Nephron progenitor cell (in vitro differentiated cells): Measurements from ENCODE around the gene SMPD3.
A peak's percentile ranks its signal among the peaks of the same experiment; 100 is the strongest.

Experiments
- DNase-seq: peaks from one replicate; pipeline ENCODE4 v3.0.0; 2021
- H3K27ac Mint-ChIP-seq: 2 replicates; pipeline ENCODE4 v1.8.0; 2021; ENCODE audit warnings: mild to moderate bottlenecking, moderate library complexity, mixed read lengths
- H3K27me3 Mint-ChIP-seq: 2 replicates; pipeline ENCODE4 v1.8.0; 2021; ENCODE audit warnings: mild to moderate bottlenecking, low read depth, mixed read lengths; ENCODE audit not compliant: poor library complexity
- H3K36me3 Mint-ChIP-seq: 2 replicates; pipeline ENCODE4 v1.8.0; 2021; ENCODE audit warnings: low read depth, mixed read lengths
- H3K4me1 Mint-ChIP-seq: 2 replicates; pipeline ENCODE4 v1.8.0; 2021; ENCODE audit warnings: mixed read lengths
- H3K4me3 Mint-ChIP-seq: 2 replicates; pipeline ENCODE4 v1.8.0; 2021; ENCODE audit warnings: mild to moderate bottlenecking, moderate library complexity, mixed read lengths
- H3K9me3 Mint-ChIP-seq: 2 replicates; pipeline ENCODE4 v1.8.0; 2021; ENCODE audit warnings: mild to moderate bottlenecking, moderate library complexity, mixed read lengths
- TF ChIP-seq, protein P1 (sequence below): fragments of 200-600 bp; sonication (generic); IDR thresholded peaks from 2 replicates; pipeline ENCODE4 v1.5.0; 2021; ENCODE audit warnings: antibody characterized with exemption

The SMPD3 gene

DNA sequence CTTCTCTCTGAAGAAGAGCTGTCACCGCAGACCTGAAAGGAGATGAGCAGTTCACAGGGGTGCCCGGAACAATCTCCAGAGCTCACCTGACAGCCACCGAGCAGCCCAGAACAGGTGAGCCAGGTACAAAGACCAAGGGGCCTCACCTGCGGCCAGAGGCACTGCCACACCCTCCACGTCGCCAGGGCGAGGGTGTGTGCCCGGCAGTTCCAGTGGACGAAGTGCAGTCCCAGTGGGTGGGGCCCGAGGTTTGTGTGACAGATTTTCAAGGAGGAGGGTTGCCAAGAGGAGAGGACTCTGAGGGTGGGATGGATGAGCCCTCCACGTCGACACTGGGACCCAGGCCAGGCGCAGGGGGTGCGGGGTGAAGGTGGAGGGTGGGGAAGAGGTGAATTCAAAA, 61.7 kb downstream of the SMPD3 start:
- TF ChIP-seq, protein P1, sequence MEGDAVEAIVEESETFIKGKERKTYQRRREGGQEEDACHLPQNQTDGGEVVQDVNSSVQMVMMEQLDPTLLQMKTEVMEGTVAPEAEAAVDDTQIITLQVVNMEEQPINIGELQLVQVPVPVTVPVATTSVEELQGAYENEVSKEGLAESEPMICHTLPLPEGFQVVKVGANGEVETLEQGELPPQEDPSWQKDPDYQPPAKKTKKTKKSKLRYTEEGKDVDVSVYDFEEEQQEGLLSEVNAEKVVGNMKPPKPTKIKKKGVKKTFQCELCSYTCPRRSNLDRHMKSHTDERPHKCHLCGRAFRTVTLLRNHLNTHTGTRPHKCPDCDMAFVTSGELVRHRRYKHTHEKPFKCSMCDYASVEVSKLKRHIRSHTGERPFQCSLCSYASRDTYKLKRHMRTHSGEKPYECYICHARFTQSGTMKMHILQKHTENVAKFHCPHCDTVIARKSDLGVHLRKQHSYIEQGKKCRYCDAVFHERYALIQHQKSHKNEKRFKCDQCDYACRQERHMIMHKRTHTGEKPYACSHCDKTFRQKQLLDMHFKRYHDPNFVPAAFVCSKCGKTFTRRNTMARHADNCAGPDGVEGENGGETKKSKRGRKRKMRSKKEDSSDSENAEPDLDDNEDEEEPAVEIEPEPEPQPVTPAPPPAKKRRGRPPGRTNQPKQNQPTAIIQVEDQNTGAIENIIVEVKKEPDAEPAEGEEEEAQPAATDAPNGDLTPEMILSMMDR: no peak
- H3K36me3 Mint-ChIP-seq: no peaks in the 10 kb centered on the region
- no peak overlapping the region for H3K27ac Mint-ChIP-seq
- no peak overlapping the region for H3K4me3 Mint-ChIP-seq
- DNase-seq: no peak
- no peaks in the 10 kb centered on the region for H3K27me3 Mint-ChIP-seq
- peaks cover 60% of the 10 kb centered on the region for H3K4me1 Mint-ChIP-seq
- no peaks in the 10 kb centered on the region for H3K9me3 Mint-ChIP-seq

DNA sequence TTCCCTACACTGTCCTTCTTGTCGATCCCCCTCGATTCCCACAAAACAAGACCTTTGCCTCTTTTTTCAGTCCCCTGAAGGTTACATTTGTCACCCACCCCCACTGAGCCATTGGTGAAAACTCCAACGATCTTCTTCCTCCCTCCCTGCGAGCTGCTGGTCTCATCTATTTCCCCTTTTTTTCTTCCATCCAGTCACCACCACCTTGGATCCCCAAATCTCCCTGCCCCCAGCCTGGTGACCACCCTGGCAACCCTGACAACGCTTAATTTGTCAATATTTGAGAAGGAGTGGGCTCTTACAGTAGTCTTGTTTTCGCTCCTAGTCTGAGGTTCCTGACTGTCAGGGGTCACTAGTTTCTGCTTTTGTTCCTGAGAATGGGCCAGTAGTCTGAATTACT, 62.9 kb downstream of the SMPD3 start:
- Mint-ChIP-seq H3K36me3 (no peaks in the 10 kb centered on the region), H3K27me3 (no peaks in the 10 kb centered on the region), H3K4me1 (peaks cover 60% of the 10 kb centered on the region), H3K27ac (no peak overlapping the region), H3K4me3 (peak overlapping the region; percentile 4), H3K9me3 (no peaks in the 10 kb centered on the region)
- DNase-seq: no peak
- TF ChIP-seq, protein P1: no peak

DNA sequence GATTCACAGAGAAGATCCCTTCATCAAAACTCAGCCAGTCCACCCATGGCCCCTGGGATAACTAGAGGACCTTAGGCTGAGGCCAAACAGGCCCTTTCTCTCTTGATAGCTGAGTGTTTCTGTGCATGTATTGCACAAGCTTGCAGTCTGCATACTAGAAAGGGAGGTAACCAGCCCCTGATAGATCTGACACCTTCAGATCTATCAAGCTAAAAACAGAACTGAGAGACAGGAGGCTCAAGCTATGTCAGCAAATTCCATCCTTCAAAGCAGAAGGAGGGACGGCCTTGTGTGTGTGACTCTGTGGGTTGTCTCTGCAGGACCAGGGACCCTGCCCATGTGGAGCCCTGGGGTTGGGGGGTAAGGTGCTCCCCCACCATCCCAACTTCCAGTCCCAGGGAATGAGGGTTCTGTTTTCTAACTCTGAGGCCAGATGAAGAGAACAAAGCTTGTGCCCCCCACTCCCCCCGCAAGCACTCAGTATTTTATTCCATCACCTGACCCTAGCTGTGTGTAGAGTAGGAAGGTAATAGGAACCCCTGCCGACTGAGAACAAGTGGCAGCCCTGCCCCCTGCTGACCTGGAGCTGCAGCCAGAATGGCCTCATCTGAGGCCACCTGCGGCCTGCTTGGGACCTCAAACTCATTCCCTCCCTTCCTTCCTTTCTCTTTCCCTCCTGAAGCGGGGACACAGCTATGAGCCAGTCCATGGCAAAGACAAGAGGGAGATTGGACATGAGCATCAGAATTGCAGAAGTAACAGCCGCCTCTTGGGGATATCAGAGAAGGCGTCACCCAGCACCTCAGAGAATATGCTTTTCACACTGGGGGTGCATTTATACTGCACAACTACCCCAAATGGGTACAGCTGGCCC, 63.8 kb downstream of the SMPD3 start:
- Mint-ChIP-seq H3K36me3 (no peaks in the 10 kb centered on the region), H3K27ac (peak overlapping the region; percentile 38), H3K4me3 (no peak overlapping the region), H3K27me3 (no peaks in the 10 kb centered on the region), H3K9me3 (no peaks in the 10 kb centered on the region), H3K4me1 (peaks cover 56% of the 10 kb centered on the region)
- TF ChIP-seq, protein P1: no peak
- DNase-seq: no peak

DNA sequence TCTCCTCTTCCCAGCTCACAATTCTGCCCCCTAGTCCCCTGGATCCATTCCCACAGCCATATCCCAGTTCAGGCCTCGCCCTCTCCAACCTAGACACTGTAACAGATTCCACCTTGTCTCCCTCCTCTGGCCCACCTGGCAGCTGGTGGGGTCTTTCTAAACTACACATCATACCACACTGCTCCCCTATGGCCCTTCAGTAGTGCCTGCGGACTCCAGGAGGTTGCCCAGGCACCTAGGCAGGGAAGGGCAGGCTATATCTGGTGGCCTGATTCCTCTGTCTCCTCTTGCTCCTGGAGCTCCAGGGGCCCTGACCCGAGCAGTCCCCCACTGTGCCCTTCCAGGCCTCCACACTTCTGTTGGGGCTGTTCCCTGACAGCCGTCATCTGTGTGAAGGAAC, 64.5 kb downstream of the SMPD3 start:
- H3K27ac Mint-ChIP-seq: no peak overlapping the region
- TF ChIP-seq, protein P1: no peak

DNA sequence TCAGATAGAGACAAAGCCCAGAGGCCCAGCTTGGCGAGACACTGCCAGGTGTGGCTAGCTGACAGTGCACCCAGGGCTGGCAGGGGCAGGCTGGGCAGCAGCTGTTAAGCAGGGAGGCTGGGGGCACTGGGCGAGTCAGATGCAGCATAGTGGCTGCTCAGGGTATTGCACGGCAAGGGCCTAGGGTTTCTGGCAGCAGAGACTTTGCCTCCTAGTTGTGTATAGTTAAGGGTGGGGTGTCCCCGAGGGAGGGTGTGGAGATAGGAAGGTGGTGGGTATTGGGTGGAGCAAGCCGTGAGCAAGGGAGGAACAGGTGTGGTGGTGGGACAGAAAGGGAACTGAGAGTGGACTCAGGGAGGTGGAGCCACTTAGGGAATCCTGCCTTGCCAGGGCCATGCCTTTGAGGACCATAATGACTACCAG, 66.0 kb downstream of the SMPD3 start:
- Mint-ChIP-seq H3K36me3 (no peaks in the 10 kb centered on the region), H3K27me3 (no peaks in the 10 kb centered on the region), H3K4me1 (peaks cover 47% of the 10 kb centered on the region), H3K27ac (peak overlapping the region; percentile 74), H3K4me3 (no peak overlapping the region), H3K9me3 (no peaks in the 10 kb centered on the region)
- no peak for DNase-seq
- TF ChIP-seq, protein P1: peak; percentile 23

More for the DNA sequence above, 64.5 kb downstream of the SMPD3 start:
- Mint-ChIP-seq H3K4me3 (no peak overlapping the region), H3K9me3 (no peaks in the 10 kb centered on the region), H3K4me1 (peaks cover 62% of the 10 kb centered on the region), H3K36me3 (no peaks in the 10 kb centered on the region), H3K27me3 (no peaks in the 10 kb centered on the region)
- DNase-seq: no peak

DNA sequence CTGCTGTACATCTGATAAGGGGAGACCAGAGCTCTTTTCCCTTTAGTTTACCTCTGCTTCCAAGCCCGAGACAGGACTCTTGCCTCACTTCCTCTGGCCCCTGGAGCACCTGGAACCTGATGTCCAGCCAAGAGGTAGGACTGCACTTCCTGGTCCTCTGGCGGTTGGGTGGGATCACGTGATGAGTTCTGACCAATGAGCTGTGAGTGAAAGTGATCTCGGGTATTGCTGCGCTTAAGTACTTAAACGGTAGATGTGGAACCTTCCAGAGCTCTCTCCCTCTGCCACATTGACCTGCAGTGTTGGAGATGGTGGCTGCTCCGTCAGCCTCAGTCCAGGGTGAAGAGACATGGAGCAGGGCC, 67.0 kb downstream of the SMPD3 start:
- Mint-ChIP-seq H3K4me3 (no peak overlapping the region), H3K36me3 (no peaks in the 10 kb centered on the region), H3K4me1 (peaks cover 47% of the 10 kb centered on the region), H3K27me3 (no peaks in the 10 kb centered on the region), H3K27ac (no peak overlapping the region), H3K9me3 (no peaks in the 10 kb centered on the region)
- no peak for DNase-seq
- TF ChIP-seq, protein P1: no peak
